HG02678 (cell line): ENCODE results near the gene ZNF777.
"Not testable (repeated sequence)": the region's sequence is repeated elsewhere in the genome, so short reads cannot be mapped to it uniquely, and the experiment has no call there.

Experiments
- ATAC-seq: cut with Tn5 transposase; IDR thresholded peaks from one replicate; pipeline ENCODE4 v1.9.1; 2021; ENCODE audit warnings: mild to moderate bottlenecking, moderate library complexity; ENCODE audit not compliant: unreplicated experiment

ZNF777 gene

GRCh38 chr7:149420006-149420405, 40.9 kb downstream of the ZNF777 start:
- no peak for ATAC-seq

GRCh38 chr7:149415391-149416071, 45.3 kb downstream of the ZNF777 start:
- ATAC-seq = no peak

- ATAC-seq = peak; percentile 60
These were observed 46.0 kb downstream of the ZNF777 start for GRCh38 chr7:149414745-149415390.

GRCh38 chr7:149414171-149414570, 46.7 kb downstream of the ZNF777 start:
- ATAC-seq = no peak

- ATAC-seq = not testable (repeated sequence)
These were observed 47.8 kb downstream of the ZNF777 start for GRCh38 chr7:149413083-149413482.

GRCh38 chr7:149409895-149410294, 51.0 kb downstream of the ZNF777 start:
- peak; percentile 84 for ATAC-seq

GRCh38 chr7:149404825-149405224, 56.0 kb downstream of the ZNF777 start:
- no peak for ATAC-seq

- ATAC-seq = no peak
These were observed 56.5 kb downstream of the ZNF777 start for GRCh38 chr7:149404396-149404795.

GRCh38 chr7:149398195-149398820, 62.6 kb downstream of the ZNF777 start:
- ATAC-seq = no peak

GRCh38 chr7:149397470-149398043, 63.3 kb downstream of the ZNF777 start:
- ATAC-seq = no peak

- not testable (repeated sequence) for ATAC-seq
These were observed 72.1 kb downstream of the ZNF777 start for GRCh38 chr7:149388550-149389335.

- ATAC-seq = not testable (repeated sequence)
These were observed 74.3 kb downstream of the ZNF777 start for GRCh38 chr7:149386514-149386913.

GRCh38 chr7:149385195-149385950, 75.5 kb downstream of the ZNF777 start:
- ATAC-seq = no peak
